PC-3 (cell line): ENCODE data around the gene CD4. TPM values are rescaled to one million over a fixed set of nuclear protein-coding genes. Genes with fewer than 3 reads are reported as not detected.

Experiments
- ATAC-seq: fragments of 200-7000 bp; cut with Tn5 transposase; 2 replicates; pipeline ENCODE4 v1.9.1; 2020; ENCODE audit warnings: mild to moderate bottlenecking, moderate library complexity
- BruUV-seq: library from RNA; stranded (reverse); fragments of 400-500 nt; replicated peaks from 2 replicates; lab custom pipeline; 2021; lab: Mats Ljungman, UMichigan
- CTCF ChIA-PET: fragments of 300-600 bp; sonication (Branson Sonifier 250); formaldehyde crosslinking; loops from one replicate; lab custom pipeline; 2022; ENCODE audit warnings: antibody characterized with exemption; lab: Charles Lee
- POLR2A ChIA-PET: fragments of 300-600 bp; sonication (Branson Sonifier 250); formaldehyde crosslinking; loops from one replicate; lab custom pipeline; 2022; ENCODE audit warnings: antibody characterized with exemption; ENCODE audit not compliant: unreplicated experiment; lab: Charles Lee
- DNase-seq: peaks from one replicate; pipeline ENCODE4 v3.0.0-alpha.2; 2015
- H2AFZ ChIP-seq: fragments of 300-600 bp; sonication (generic); 2 replicates; pipeline ENCODE4 v1.6.0; 2016; ENCODE audit warnings: antibody characterized with exemption, low read length
- H3F3A ChIP-seq: fragments of 300-600 bp; sonication (generic); one replicate; pipeline ENCODE4 v1.6.0; 2017; ENCODE audit warnings: antibody characterized with exemption, low read length, control low read depth, mild to moderate bottlenecking; ENCODE audit not compliant: unreplicated experiment
- H3K27ac ChIP-seq: fragments of 300-600 bp; sonication (generic); 2 replicates; pipeline ENCODE4 v1.5.1; 2016; ENCODE audit warnings: mild to moderate bottlenecking, low read length
- H3K27me3 ChIP-seq: fragments of 300-600 bp; sonication (generic); 2 replicates; pipeline ENCODE4 v1.6.1; 2016; ENCODE audit warnings: low read length, mixed read lengths
- H3K36me3 ChIP-seq: fragments of 300-600 bp; sonication (generic); 2 replicates; pipeline ENCODE4 v1.6.1; 2016; ENCODE audit warnings: low read depth, mixed run types, low read length, mixed read lengths
- H3K4me1 ChIP-seq: fragments of 300-600 bp; sonication (generic); 2 replicates; pipeline ENCODE4 v1.5.1; 2016; ENCODE audit warnings: low read length; ENCODE audit not compliant: insufficient read depth
- H3K4me2 ChIP-seq: fragments of 300-600 bp; sonication (generic); 2 replicates; pipeline ENCODE4 v1.6.0; 2016; ENCODE audit warnings: low read length
- H3K4me3 ChIP-seq: fragments of 300-600 bp; sonication (generic); 2 replicates; pipeline ENCODE4 v1.5.1; 2016; ENCODE audit warnings: mild to moderate bottlenecking, low read length, mixed read lengths
- H3K79me2 ChIP-seq: fragments of 300-600 bp; sonication (generic); 2 replicates; pipeline ENCODE4 v1.6.1; 2017; ENCODE audit warnings: low read length, mixed read lengths
- H3K9ac ChIP-seq: fragments of 300-600 bp; sonication (generic); 2 replicates; pipeline ENCODE4 v1.6.0; 2016; ENCODE audit warnings: mild to moderate bottlenecking, low read length
- H3K9me2 ChIP-seq: fragments of 300-600 bp; sonication (generic); replicated peaks from 2 replicates; pipeline ENCODE4 v1.6.1; 2016; ENCODE audit warnings: mixed run types, low read length, mixed read lengths
- H3K9me3 ChIP-seq: fragments of 300-600 bp; sonication (generic); 2 replicates; pipeline ENCODE4 v1.6.1; 2016; ENCODE audit warnings: low read length, mixed read lengths
- H4K20me1 ChIP-seq: fragments of 300-600 bp; sonication (generic); 2 replicates; pipeline ENCODE4 v1.6.1; 2016; ENCODE audit warnings: low read length, mixed read lengths
- EZH2 ChIP-seq: fragments of 300-600 bp; sonication (generic); IDR thresholded peaks from one replicate; pipeline ENCODE4 v1.6.1; 2017; ENCODE audit warnings: antibody characterized with exemption, mild to moderate bottlenecking, low read length; ENCODE audit not compliant: unreplicated experiment
- EZH2phosphoT487 ChIP-seq: fragments of 300-600 bp; sonication (generic); IDR thresholded peaks from 2 replicates; pipeline ENCODE4 v1.6.1; 2018; ENCODE audit warnings: mild to moderate bottlenecking, antibody characterized with exemption, low read length, borderline replicate concordance
- intact Hi-C: fragments of 100-400 bp; cut with micrococcal nuclease; formaldehyde crosslinking; loops from 2 replicates; pipeline ENCODE4 v1.9.0; 2023
- total RNA-seq: library from RNA; depleted of rRNA; stranded (reverse); fragments of >200 nt; gene quantifications from 2 replicates; pipeline ENCODE4 v1.2.3, GENCODE V29; 2014
- TF ChIP-seq, protein P1 (sequence below): fragments of 300-600 bp; sonication (generic); conservative IDR thresholded peaks from 2 replicates; pipeline ENCODE4 v1.5.1; 2017; ENCODE audit warnings: antibody characterized with exemption, low read depth, mild to moderate bottlenecking, low read length

The CD4 gene
- total RNA-seq, 1 experiment from 2014 or later = not detected

DNA sequence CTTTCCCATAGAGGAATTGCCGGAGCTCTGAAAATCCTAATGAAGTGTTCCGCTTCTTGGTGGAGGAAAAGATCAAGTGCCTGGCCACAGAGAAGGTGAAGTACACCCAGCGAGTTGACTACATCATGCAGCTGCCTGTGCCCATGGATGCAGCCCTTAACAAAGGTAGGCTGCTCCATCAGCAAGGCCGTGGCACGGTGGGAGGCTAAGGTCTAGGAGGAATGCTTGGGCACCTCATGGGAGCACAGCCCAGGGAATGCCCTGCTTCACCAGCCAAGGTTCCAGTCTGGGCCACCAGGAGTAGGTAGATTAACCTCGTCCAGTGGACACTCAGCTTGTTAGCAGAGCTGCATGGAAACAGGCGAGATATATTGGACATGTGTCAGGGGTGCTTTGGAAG, 71.6 kb downstream of the CD4 start:
- H3K4me1 ChIP-seq = no peaks in the 10 kb centered on the region
- no peak overlapping the region for H2AFZ ChIP-seq
- CTCF ChIA-PET = no interaction called here
- DNase-seq = no peak
- H3K27ac ChIP-seq = no peak overlapping the region
- POLR2A ChIA-PET = no interaction called here
- H3K27me3 ChIP-seq = no peaks in the 10 kb centered on the region
- ATAC-seq = no peak
- H4K20me1 ChIP-seq = no peaks in the 10 kb centered on the region
- no peak for TF ChIP-seq EZH2phosphoT487
- no peak for TF ChIP-seq EZH2
- TF ChIP-seq, protein P1, sequence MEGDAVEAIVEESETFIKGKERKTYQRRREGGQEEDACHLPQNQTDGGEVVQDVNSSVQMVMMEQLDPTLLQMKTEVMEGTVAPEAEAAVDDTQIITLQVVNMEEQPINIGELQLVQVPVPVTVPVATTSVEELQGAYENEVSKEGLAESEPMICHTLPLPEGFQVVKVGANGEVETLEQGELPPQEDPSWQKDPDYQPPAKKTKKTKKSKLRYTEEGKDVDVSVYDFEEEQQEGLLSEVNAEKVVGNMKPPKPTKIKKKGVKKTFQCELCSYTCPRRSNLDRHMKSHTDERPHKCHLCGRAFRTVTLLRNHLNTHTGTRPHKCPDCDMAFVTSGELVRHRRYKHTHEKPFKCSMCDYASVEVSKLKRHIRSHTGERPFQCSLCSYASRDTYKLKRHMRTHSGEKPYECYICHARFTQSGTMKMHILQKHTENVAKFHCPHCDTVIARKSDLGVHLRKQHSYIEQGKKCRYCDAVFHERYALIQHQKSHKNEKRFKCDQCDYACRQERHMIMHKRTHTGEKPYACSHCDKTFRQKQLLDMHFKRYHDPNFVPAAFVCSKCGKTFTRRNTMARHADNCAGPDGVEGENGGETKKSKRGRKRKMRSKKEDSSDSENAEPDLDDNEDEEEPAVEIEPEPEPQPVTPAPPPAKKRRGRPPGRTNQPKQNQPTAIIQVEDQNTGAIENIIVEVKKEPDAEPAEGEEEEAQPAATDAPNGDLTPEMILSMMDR = no peak
- intact Hi-C loops = no loop called here
- BruUV-seq = no TSS peak
- no peaks in the 10 kb centered on the region for H3F3A ChIP-seq
- H3K36me3 ChIP-seq = peaks cover 30% of the 10 kb centered on the region
- no peak overlapping the region for H3K4me2 ChIP-seq
- H3K9me2 ChIP-seq = no peaks in the 10 kb centered on the region
- H3K9ac ChIP-seq = no peak overlapping the region
- no peaks in the 10 kb centered on the region for H3K79me2 ChIP-seq
- H3K9me3 ChIP-seq = no peaks in the 10 kb centered on the region
- no peak overlapping the region for H3K4me3 ChIP-seq

DNA sequence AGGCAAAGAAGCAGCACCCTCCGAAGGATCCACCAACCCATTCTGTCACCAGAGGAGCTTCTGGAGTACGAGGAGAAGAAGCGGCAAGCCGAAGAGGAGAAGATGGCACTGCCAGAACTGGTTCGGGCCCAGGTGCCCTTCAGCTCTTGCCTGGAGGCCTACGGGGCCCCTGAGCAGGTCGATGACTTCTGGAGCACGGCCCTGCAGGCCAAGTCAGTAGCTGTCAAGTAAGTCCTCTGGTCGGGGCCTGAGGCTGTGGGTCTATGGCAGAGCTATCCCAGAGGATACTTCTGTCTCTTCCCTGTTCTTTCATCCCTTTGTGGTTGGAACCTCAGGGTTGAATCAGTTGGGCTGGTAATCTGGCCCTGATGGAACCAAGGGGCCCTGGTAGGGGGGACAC, 72.1 kb downstream of the CD4 start:
- Histone ChIP-seq H3F3A (no peaks in the 10 kb centered on the region), H2AFZ (no peak overlapping the region), H3K27ac (no peak overlapping the region), H3K9me2 (no peaks in the 10 kb centered on the region), H3K36me3 (peaks cover 30% of the 10 kb centered on the region), H3K9ac (no peak overlapping the region), H3K4me1 (peaks cover under 1% of the 10 kb centered on the region; the same call in 1 of the 2 replicates), H3K79me2 (no peaks in the 10 kb centered on the region), H4K20me1 (no peaks in the 10 kb centered on the region), H3K4me2 (no peak overlapping the region), H3K27me3 (no peaks in the 10 kb centered on the region), H3K9me3 (no peaks in the 10 kb centered on the region), H3K4me3 (no peak overlapping the region)
- BruUV-seq = no TSS peak
- no peak for DNase-seq
- ATAC-seq = no peak
- ChIA-PET POLR2A (no interaction called here), CTCF (interaction anchor here (0.6 kb wide), 1 partner anchor 11 kb away, joined by 5 read pairs; no protein-coding TSS in a partner anchor)
- intact Hi-C loops = no loop called here
- TF ChIP-seq EZH2 = no peak
- no peak for TF ChIP-seq EZH2phosphoT487
- TF ChIP-seq, protein P1 = no peak

DNA sequence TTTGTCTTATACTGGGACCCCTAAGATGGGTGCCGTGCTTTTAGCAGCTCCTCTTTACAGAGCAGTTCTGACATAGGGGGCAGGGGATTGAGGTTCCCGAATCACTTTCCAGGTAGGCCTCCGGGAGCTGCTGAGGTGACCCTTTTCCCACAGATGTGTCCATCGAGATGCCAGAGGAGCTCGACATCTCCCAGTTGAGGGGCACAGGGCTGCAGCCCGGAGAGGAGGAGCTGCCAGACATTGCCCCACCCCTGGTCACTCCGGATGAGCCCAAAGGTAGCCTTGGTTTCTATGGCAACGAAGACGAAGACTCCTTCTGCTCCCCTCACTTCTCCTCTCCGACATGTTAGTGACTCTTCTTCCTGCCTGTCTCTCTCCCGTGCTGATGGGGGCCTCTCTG, 73.7 kb downstream of the CD4 start:
- BruUV-seq = no TSS peak
- Histone ChIP-seq H3K79me2 (peaks cover 7% of the 10 kb centered on the region), H3K36me3 (peaks cover 16% of the 10 kb centered on the region), H4K20me1 (peaks cover under 1% of the 10 kb centered on the region), H3K9me2 (no peaks in the 10 kb centered on the region), H3K27ac (no peak overlapping the region), H3F3A (no peaks in the 10 kb centered on the region), H3K27me3 (no peaks in the 10 kb centered on the region), H3K4me1 (peaks cover 8% of the 10 kb centered on the region; the same call in 1 of the 2 replicates), H3K4me3 (no peak overlapping the region), H3K4me2 (no peak overlapping the region), H3K9ac (no peak overlapping the region), H3K9me3 (no peaks in the 10 kb centered on the region), H2AFZ (no peak overlapping the region)
- ATAC-seq = no peak
- TF ChIP-seq EZH2 (no peak), EZH2phosphoT487 (no peak)
- TF ChIP-seq, protein P1 = no peak
- ChIA-PET CTCF (no interaction called here), POLR2A (no interaction called here)
- intact Hi-C loops = no loop called here
- no peak for DNase-seq
